Measurements from ENCODE around the gene LYVE1. TPM values are rescaled to one million over a fixed set of nuclear protein-coding genes. Genes with fewer than 3 reads are reported as not detected.

LYVE1 gene
- total and polyA plus RNA-seq, 4 donors, result 22.5 to 70.8 (median 36.9) TPM

DNA sequence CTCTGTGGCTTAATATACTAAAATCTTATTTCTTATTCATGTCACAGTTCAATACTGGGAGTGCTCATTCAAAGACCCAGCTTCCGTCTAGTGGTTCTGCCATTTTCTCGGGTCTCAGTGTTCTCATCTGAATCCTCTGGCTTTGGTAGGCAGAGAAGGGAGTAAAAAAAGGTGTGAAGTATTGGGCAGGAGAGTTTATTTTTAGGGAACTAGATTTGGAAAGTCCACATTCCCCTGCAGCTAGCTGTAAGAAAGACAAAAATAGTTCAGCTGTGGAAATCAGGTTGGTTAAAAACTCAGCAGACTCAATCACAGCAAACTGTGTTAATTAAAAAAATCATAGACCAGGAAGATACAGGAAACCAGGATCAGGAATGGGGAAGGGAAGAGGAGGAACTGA, 4.1 kb upstream of the LYVE1 start:
- H3K27ac ChIP-seq (ENCODE audit: low read depth in 1 of 2, low read length in 1 of 2), result no peak overlapping the region
- 94 to 99% methylated on average over 2 of the region's 2 CpGs for WGBS, 2 donors
- no peaks in the 10 kb centered on the region for H3K9me3 ChIP-seq (ENCODE audit: control insufficient read depth in 4 of 4, insufficient read depth in 3 of 4, low read length in 3 of 4)

DNA sequence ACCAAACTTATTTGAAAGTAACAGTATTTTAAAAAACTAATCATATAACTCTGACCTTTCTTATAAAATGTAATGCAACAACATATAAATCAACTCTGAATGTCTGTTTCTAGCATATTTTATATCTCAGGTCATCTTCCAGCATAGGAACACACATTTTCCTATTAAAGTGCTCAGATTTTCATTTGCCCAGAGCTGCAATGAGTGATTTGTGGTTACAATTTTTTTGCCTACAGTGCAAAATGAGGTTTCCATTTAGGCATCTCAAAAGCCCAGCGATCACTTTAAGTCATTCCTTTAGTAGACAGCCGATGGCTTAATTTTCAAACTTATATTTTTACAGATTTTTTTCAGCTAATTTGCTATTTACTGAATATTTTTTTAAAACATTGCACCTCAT, 1.0 kb downstream of the LYVE1 start:
- Histone ChIP-seq H3K9ac (ENCODE audit: insufficient read depth in 1 of 2, low read length in 2 of 2) (no peak overlapping the region), H3K4me1 (ENCODE audit: control insufficient read depth in 5 of 5, insufficient read depth in 5 of 5, low read length in 5 of 5) (peaks cover 0 to 8% (median 0%) of the 10 kb centered on the region in 5 donors), H3K9me3 (ENCODE audit: control insufficient read depth in 4 of 4, insufficient read depth in 3 of 4, low read length in 3 of 4) (no peaks in the 10 kb centered on the region), H3K36me3 (ENCODE audit: control insufficient read depth in 4 of 4, insufficient read depth in 4 of 4, low read length in 4 of 4) (no peaks in the 10 kb centered on the region), H3K27me3 (ENCODE audit: control insufficient read depth in 3 of 3, insufficient read depth in 3 of 3, low read length in 2 of 3) (no peaks in the 10 kb centered on the region), H3K4me3 (no peak overlapping the region), H3K27ac (ENCODE audit: low read depth in 1 of 2, low read length in 1 of 2) (no peak overlapping the region)
- 87 to 91% methylated on average over 2 of the region's 2 CpGs for WGBS, 2 donors
- DNase-seq (no peak), ATAC-seq (ENCODE audit: insufficient read depth, low FRiP score) (no peak)
- no peak for TF ChIP-seq CTCF (IDR thresholded peaks at IDR 0.05; ENCODE audit: control extremely low read depth, extremely low read depth)

More for the DNA sequence above, 4.1 kb upstream of the LYVE1 start:
- no peak for TF ChIP-seq CTCF (IDR thresholded peaks at IDR 0.05; ENCODE audit: control extremely low read depth, extremely low read depth)
- Histone ChIP-seq H3K36me3 (ENCODE audit: control insufficient read depth in 4 of 4, insufficient read depth in 4 of 4, low read length in 4 of 4) (peaks cover 0 to 4% (median 4%) of the 10 kb centered on the region in 4 donors), H3K27me3 (ENCODE audit: control insufficient read depth in 3 of 3, insufficient read depth in 3 of 3, low read length in 2 of 3) (no peaks in the 10 kb centered on the region), H3K4me1 (ENCODE audit: control insufficient read depth in 5 of 5, insufficient read depth in 5 of 5, low read length in 5 of 5) (peaks cover 0 to 16% (median 0%) of the 10 kb centered on the region in 5 donors), H3K9ac (ENCODE audit: insufficient read depth in 1 of 2, low read length in 2 of 2) (no peak overlapping the region), H3K4me3 (no peak overlapping the region)
- no peak for ATAC-seq (ENCODE audit: insufficient read depth, low FRiP score)
- DNase-seq, result no peak

DNA sequence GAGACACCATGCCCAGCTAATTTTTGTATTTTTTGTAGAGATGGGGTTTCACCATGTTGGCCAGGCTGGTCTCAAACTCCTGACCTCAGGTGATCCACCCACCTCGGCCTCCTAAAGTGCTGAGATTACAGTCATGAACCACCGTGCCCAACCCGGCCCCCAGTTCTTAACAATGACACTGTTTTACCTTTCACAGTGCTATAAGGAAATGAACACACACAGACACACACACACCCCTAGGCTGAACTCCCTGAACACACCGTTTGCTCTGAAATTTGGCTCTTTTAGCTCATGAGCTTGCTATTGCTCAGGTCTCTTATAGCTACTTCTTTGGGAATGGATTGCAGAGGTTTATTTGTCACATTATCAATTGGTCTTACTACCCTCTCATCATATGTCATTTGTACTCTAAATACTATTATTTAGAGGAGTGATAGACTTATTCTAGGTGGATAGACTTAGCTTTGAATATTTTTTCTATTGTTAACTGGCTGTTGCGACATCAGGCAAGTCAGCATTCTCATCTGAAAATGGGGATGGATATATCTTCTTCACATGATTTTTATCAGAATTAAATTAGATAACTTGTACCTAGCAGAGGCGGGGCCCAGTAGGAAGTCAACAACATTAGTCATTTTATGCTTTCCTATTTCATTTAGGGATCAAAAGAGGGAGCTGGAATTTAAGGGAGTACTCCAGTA, 2.1 kb downstream of the LYVE1 start:
- no peak for ATAC-seq (ENCODE audit: insufficient read depth, low FRiP score)
- Histone ChIP-seq H3K27ac (ENCODE audit: low read depth in 1 of 2, low read length in 1 of 2) (peak overlapping the region in 1 of 2 donors; percentile 67), H3K9me3 (ENCODE audit: control insufficient read depth in 4 of 4, insufficient read depth in 3 of 4, low read length in 3 of 4) (no peaks in the 10 kb centered on the region), H3K4me3 (no peak overlapping the region), H3K27me3 (ENCODE audit: control insufficient read depth in 3 of 3, insufficient read depth in 3 of 3, low read length in 2 of 3) (no peaks in the 10 kb centered on the region), H3K4me1 (ENCODE audit: control insufficient read depth in 5 of 5, insufficient read depth in 5 of 5, low read length in 5 of 5) (peaks cover 0 to 4% (median 0%) of the 10 kb centered on the region in 5 donors), H3K9ac (ENCODE audit: insufficient read depth in 1 of 2, low read length in 2 of 2) (no peak overlapping the region), H3K36me3 (ENCODE audit: control insufficient read depth in 4 of 4, insufficient read depth in 4 of 4, low read length in 4 of 4) (no peaks in the 10 kb centered on the region)
- no peak for DNase-seq
- no peak for TF ChIP-seq CTCF (IDR thresholded peaks at IDR 0.05; ENCODE audit: control extremely low read depth, extremely low read depth)
- WGBS, 2 donors, result 75 to 80% methylated on average over 6 of the region's 6 CpGs
